Liver (tissue), 9 donors: Measurements from ENCODE around the gene RASGRF2. TPM values are rescaled to one million over a fixed set of nuclear protein-coding genes. Genes with fewer than 3 reads are reported as not detected.

Source experiments
- DNase-seq: peaks from one replicate; pipeline ENCODE4 v3.0.0-alpha.2; 2017; ENCODE audit warnings: low spot score
- H3K27ac ChIP-seq, 2 donors: one replicate each; pipeline ENCODE4 v1.7.0; 2013; ENCODE audit warnings: inconsistent platforms in 2 of 2, low read length in 2 of 2, control low read depth in 1 of 2, low read depth in 1 of 2, mild to moderate bottlenecking in 1 of 2
- H3K27me3 ChIP-seq, 4 donors: one replicate each; pipeline versions ENCODE4 v1.6.1 to v1.7.0; 2013; ENCODE audit warnings: low read length in 3 of 4, inconsistent platforms in 1 of 4, mild to moderate bottlenecking in 1 of 4, moderate library complexity in 1 of 4; ENCODE audit not compliant: control insufficient read depth in 4 of 4, insufficient read depth in 4 of 4
- H3K36me3 ChIP-seq, 4 donors: one replicate each; pipeline versions ENCODE4 v1.6.1 to v1.7.0; 2013; ENCODE audit warnings: low read length in 3 of 4, mild to moderate bottlenecking in 3 of 4, low read depth in 1 of 4, moderate library complexity in 1 of 4; ENCODE audit not compliant: control insufficient read depth in 4 of 4, insufficient read depth in 3 of 4
- H3K4me1 ChIP-seq, 4 donors: one replicate each; pipeline versions ENCODE4 v1.6.1 to v1.7.0; 2013; ENCODE audit warnings: low read length in 3 of 4, mild to moderate bottlenecking in 3 of 4, moderate library complexity in 1 of 4; ENCODE audit not compliant: control insufficient read depth in 4 of 4, insufficient read depth in 4 of 4
- H3K4me3 ChIP-seq, 3 donors: one replicate each; pipeline versions ENCODE4 v1.6.1 to v1.7.0; 2013; ENCODE audit warnings: low read length in 3 of 3, control low read depth in 1 of 3, low read depth in 1 of 3, mild to moderate bottlenecking in 1 of 3
- H3K9ac ChIP-seq, 2 donors: one replicate each; pipeline ENCODE4 v1.7.0; 2013; ENCODE audit warnings: low read length in 2 of 2, mild to moderate bottlenecking in 2 of 2, moderate library complexity in 2 of 2, control low read depth in 1 of 2, low read depth in 1 of 2
- H3K9me3 ChIP-seq, 4 donors: one replicate each; pipeline versions ENCODE4 v1.6.1 to v1.7.0; 2013; ENCODE audit warnings: low read length in 3 of 4; ENCODE audit not compliant: control insufficient read depth in 4 of 4
- CTCF ChIP-seq: fragments of 150-350 bp; IDR thresholded peaks from 2 replicates; pipeline ENCODE4 v1.5.1; 2017; ENCODE audit warnings: improper control_type of control experiment, low read depth, low read length; ENCODE audit not compliant: missing input control
- FOXA1 ChIP-seq: IDR thresholded peaks from 2 replicates; pipeline ENCODE4 v1.6.1; 2016; ENCODE audit warnings: antibody characterized with exemption
- FOXA2 ChIP-seq: IDR thresholded peaks from 2 replicates; pipeline ENCODE4 v1.6.1; 2016; ENCODE audit warnings: antibody characterized with exemption
- GABPA ChIP-seq, 2 donors: IDR thresholded peaks in 1 of 2; conservative IDR thresholded peaks in 1 of 2; 2 replicates each; pipeline ENCODE4 v1.6.1; 2016; ENCODE audit warnings: antibody characterized with exemption in 2 of 2, mild to moderate bottlenecking in 1 of 2, moderate library complexity in 1 of 2
- HNF4A ChIP-seq, 2 donors: conservative IDR thresholded peaks; 2 replicates each; pipeline ENCODE4 v1.6.1; 2016; ENCODE audit warnings: antibody characterized with exemption in 2 of 2, mild to moderate bottlenecking in 2 of 2
- HNF4G ChIP-seq: IDR thresholded peaks from 2 replicates; pipeline ENCODE4 v1.6.1; 2016; ENCODE audit warnings: antibody characterized with exemption
- JUND ChIP-seq, 2 donors: IDR thresholded peaks; 2 replicates each; pipeline ENCODE4 v1.6.1; 2016; ENCODE audit warnings: antibody characterized with exemption in 2 of 2
- NR2F2 ChIP-seq: IDR thresholded peaks from 2 replicates; pipeline ENCODE4 v1.6.1; 2016; ENCODE audit warnings: antibody characterized with exemption
- REST ChIP-seq: IDR thresholded peaks from 2 replicates; pipeline ENCODE4 v1.6.1; 2016; ENCODE audit warnings: antibody characterized with exemption, mild to moderate bottlenecking
- RXRA ChIP-seq, 2 donors: IDR thresholded peaks; 2 replicates each; pipeline ENCODE4 v1.6.1; 2017 to 2018; ENCODE audit warnings: antibody characterized with exemption in 2 of 2, mild to moderate bottlenecking in 1 of 2
- SP1 ChIP-seq: IDR thresholded peaks from 2 replicates; pipeline ENCODE4 v1.6.1; 2018; ENCODE audit warnings: antibody characterized with exemption, mild to moderate bottlenecking
- TAF1 ChIP-seq: conservative IDR thresholded peaks from 2 replicates; pipeline ENCODE4 v1.6.1; 2016; ENCODE audit warnings: antibody characterized with exemption, mild to moderate bottlenecking
- YY1 ChIP-seq: IDR thresholded peaks from 2 replicates; pipeline ENCODE4 v1.6.1; 2016; ENCODE audit warnings: antibody characterized with exemption, mild to moderate bottlenecking
- ZBTB33 ChIP-seq: IDR thresholded peaks from 2 replicates; pipeline ENCODE4 v1.6.1; 2016; ENCODE audit warnings: antibody characterized with exemption
- WGBS: extraction: QIAGEN DNeasy Blood & Tissue Kit; methylation state at CpG from one replicate; pipeline ENCODE4 v1.1.7; 2013; 5-methylcytosine and 5-hydroxymethylcytosine counted together
- polyA plus RNA-seq, 2 donors: library from polyadenylated mRNA; stranded (reverse) in 1 of 2; unstranded in 1 of 2; fragments of 200-250 nt in 1 of 2; fragments of >200 nt in 1 of 2; fragmentation: Nextera tagmentation in 1 of 2; extraction: Ambion mirVana in 1 of 2; gene quantifications; one replicate each; pipeline versions ENCODE4 v1.2.1 to v1.2.3, GENCODE V29; 2013 to 2015
- total RNA-seq, 2 donors: library from RNA; depleted of rRNA; stranded (reverse); fragments of >200 nt; gene quantifications; one replicate each; pipeline ENCODE4 v1.2.3, GENCODE V29; 2014
- TF ChIP-seq, protein P1 (sequence below): IDR thresholded peaks from 2 replicates; pipeline ENCODE4 v1.6.1; 2016; ENCODE audit warnings: antibody characterized with exemption
- TF ChIP-seq, protein P2 (sequence below): IDR thresholded peaks from 2 replicates; pipeline ENCODE4 v1.6.1; 2016; ENCODE audit warnings: antibody characterized with exemption
- donor health status: healthy.
- donor health status: healthy.
- donor health status: healthy.
- donor health status: healthy.
- donor health status: healthy.

Gene RASGRF2
- total and polyA plus RNA-seq, 4 donors: 0.12 to 3.3 (median 0.23) TPM

- TF ChIP-seq ZBTB33 (no peak), FOXA2 (no peak)
- no peak overlapping the region for H3K27ac ChIP-seq
- no peak overlapping the region for H3K4me3 ChIP-seq
- no peak overlapping the region for H3K9ac ChIP-seq
- WGBS: 95% methylated on average over 1 of the region's 1 CpG
- H3K36me3 ChIP-seq: no peaks in the 10 kb centered on the region
- no peaks in the 10 kb centered on the region for H3K4me1 ChIP-seq
- no peaks in the 10 kb centered on the region for H3K9me3 ChIP-seq
- DNase-seq: no peak
- no peaks in the 10 kb centered on the region for H3K27me3 ChIP-seq
Measured at GRCh38 chr5:81250004-81250403, 289.8 kb downstream of the RASGRF2 start.

DNA sequence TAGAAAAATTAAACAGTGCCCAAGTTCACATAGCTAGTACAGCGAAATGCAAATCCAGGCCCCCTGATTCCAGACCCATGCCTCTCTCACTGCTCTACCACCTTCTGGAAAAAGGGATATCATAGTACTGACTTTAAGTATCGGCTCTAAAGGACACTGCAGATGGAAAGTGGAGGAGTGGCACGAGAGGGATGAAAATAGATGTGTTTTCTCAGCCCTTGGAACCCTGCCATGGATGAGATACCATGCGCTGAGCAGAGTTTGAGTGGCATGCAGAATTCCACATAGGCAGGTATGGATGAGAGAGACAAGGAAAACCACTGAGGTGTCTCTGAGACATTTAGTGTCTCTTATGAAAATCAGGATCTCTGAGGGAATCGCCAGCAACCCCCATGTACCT, 291.8 kb downstream of the RASGRF2 start:
- Histone ChIP-seq H3K4me1 (no peaks in the 10 kb centered on the region), H3K4me3 (no peak overlapping the region), H3K9me3 (no peaks in the 10 kb centered on the region), H3K36me3 (peaks cover 0 to 3% (median 1%) of the 10 kb centered on the region in 4 donors), H3K27me3 (no peaks in the 10 kb centered on the region), H3K27ac (no peak overlapping the region), H3K9ac (no peak overlapping the region)
- no peak for TF ChIP-seq GABPA (IDR thresholded peaks at IDR 0.05 in 1 of 2, conservative IDR thresholded peaks at IDR 0.05 in 1 of 2)
- no peak for TF ChIP-seq HNF4G
- no peak for TF ChIP-seq JUND (IDR thresholded peaks at IDR 0.05)
- TF ChIP-seq TAF1: no peak
- TF ChIP-seq RXRA (IDR thresholded peaks at IDR 0.05): no peak
- TF ChIP-seq, protein P1, sequence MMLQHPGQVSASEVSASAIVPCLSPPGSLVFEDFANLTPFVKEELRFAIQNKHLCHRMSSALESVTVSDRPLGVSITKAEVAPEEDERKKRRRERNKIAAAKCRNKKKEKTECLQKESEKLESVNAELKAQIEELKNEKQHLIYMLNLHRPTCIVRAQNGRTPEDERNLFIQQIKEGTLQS: no peak
- no peak for TF ChIP-seq SP1
- no peak for TF ChIP-seq FOXA1
- TF ChIP-seq FOXA2: no peak
- TF ChIP-seq ZBTB33: no peak
- no peak for TF ChIP-seq YY1
- 93% methylated on average over 5 of the region's 5 CpGs for WGBS
- no peak for DNase-seq

DNA sequence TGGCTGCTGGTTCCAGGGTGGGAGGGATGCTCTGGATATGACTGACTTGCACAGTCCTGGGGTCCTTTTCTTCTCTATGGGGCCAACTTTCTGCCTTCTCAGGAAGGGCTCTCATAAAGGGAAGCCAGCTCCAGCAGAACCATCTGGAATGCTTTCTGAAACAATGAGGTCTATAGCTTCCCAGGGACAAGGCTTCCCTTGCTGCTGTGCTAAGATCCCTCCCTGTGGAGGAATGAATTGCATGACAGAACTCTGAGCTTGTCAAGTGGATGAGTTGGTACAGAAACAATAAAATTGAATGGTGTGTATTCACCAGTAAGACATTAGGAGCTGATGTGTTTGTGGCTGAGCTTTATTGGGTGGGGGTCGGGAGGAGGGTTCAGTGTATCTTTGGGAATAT, 292.7 kb downstream of the RASGRF2 start:
- Histone ChIP-seq H3K36me3 (peaks cover 0 to 3% (median 1%) of the 10 kb centered on the region in 4 donors), H3K4me3 (no peak overlapping the region), H3K9me3 (no peaks in the 10 kb centered on the region), H3K27ac (no peak overlapping the region), H3K4me1 (no peaks in the 10 kb centered on the region), H3K9ac (no peak overlapping the region), H3K27me3 (no peaks in the 10 kb centered on the region)
- no peak for TF ChIP-seq NR2F2
- no peak for TF ChIP-seq SP1
- TF ChIP-seq, protein P1: no peak
- TF ChIP-seq REST: no peak
- TF ChIP-seq CTCF: no peak
- no peak for TF ChIP-seq HNF4G
- no peak for TF ChIP-seq HNF4A (conservative IDR thresholded peaks at IDR 0.05)
- TF ChIP-seq TAF1: no peak
- TF ChIP-seq, protein P2, sequence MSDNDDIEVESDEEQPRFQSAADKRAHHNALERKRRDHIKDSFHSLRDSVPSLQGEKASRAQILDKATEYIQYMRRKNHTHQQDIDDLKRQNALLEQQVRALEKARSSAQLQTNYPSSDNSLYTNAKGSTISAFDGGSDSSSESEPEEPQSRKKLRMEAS: no peak
- TF ChIP-seq FOXA2: no peak
- no peak for DNase-seq
- 91% methylated on average over 1 of the region's 1 CpG for WGBS
